Tibial nerve (tissue), 3 donors: ENCODE data around the gene PRDM2.

Experiments used
- POLR2A ChIP-seq, 2 donors: fragments of 450-650 bp; IDR thresholded peaks; one replicate each; pipeline ENCODE4 v1.6.1; 2017; ENCODE audit warnings: antibody characterized with exemption in 2 of 2, mild to moderate bottlenecking in 2 of 2, moderate library complexity in 2 of 2
- TF ChIP-seq, protein P1 (sequence below), 5 experiments: fragments of 200-600 bp in 3 of 5; fragments of 450-650 bp in 2 of 5; sonication (generic) in 3 of 5; IDR thresholded peaks; one replicate each; pipeline ENCODE4 v1.5.1; 2016 to 2019; ENCODE audit warnings: antibody characterized with exemption in 5 of 5, mild to moderate bottlenecking in 3 of 5, moderate library complexity in 2 of 5

DNA sequence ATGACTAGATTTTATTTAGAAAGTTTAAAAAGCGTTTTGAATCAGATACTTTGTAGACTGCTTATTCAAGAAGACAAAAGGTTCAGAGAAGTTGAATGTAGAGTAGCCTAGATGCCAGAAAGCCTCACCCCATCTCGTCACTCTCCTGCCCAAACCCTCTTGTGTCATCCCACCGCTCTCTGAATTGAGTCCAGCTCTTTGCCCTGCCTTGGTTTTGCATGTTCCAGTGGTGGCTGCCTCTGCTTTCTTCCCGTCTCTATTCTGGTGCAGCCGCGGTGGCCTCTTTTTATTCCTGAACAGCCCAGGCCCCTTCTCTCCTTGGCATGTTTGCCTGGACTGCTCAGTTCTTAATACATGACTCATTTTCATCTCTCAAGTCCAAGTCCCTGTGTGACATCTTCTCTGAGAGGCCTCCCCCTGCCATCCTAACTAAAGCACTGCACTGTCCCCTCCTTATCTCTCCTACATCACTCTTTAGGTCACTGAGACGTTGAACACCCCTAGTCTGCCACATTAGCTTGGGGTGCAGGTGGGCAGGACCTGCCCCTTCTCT, 22.9 kb downstream of the PRDM2 start:
- TF ChIP-seq, protein P1, sequence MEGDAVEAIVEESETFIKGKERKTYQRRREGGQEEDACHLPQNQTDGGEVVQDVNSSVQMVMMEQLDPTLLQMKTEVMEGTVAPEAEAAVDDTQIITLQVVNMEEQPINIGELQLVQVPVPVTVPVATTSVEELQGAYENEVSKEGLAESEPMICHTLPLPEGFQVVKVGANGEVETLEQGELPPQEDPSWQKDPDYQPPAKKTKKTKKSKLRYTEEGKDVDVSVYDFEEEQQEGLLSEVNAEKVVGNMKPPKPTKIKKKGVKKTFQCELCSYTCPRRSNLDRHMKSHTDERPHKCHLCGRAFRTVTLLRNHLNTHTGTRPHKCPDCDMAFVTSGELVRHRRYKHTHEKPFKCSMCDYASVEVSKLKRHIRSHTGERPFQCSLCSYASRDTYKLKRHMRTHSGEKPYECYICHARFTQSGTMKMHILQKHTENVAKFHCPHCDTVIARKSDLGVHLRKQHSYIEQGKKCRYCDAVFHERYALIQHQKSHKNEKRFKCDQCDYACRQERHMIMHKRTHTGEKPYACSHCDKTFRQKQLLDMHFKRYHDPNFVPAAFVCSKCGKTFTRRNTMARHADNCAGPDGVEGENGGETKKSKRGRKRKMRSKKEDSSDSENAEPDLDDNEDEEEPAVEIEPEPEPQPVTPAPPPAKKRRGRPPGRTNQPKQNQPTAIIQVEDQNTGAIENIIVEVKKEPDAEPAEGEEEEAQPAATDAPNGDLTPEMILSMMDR (IDR thresholded peaks at IDR 0.05): no peak
- no peak for TF ChIP-seq POLR2A (IDR thresholded peaks at IDR 0.05)
